DND-41 (cell line): Measurements from ENCODE around the gene GRB7.

ENCODE experiments used
- CTCF ChIP-seq: IDR thresholded peaks from 2 replicates; pipeline ENCODE4 v1.5.1; 2012; ENCODE audit warnings: borderline replicate concordance, low read length, moderate library complexity, mild to moderate bottlenecking; ENCODE audit not compliant: poor library complexity, severe bottlenecking; ENCODE audit errors: extremely low read depth
- EZH2 ChIP-seq: IDR thresholded peaks from 3 replicates; pipeline ENCODE4 v1.6.1; 2012; ENCODE audit warnings: borderline replicate concordance, low read depth, mild to moderate bottlenecking, moderate library complexity, low read length, inconsistent platforms; ENCODE audit not compliant: severe bottlenecking

GRCh38 chr17:39772987-39773934 lies 35.5 kb downstream of the GRB7 start:
- TF ChIP-seq CTCF (no peak), EZH2 (no peak)
